Measurements from ENCODE around the gene DCAF8L2.
"Not testable (repeated sequence)": the region's sequence is repeated elsewhere in the genome, so short reads cannot be mapped to it uniquely, and the experiment has no call there.

Gene DCAF8L2

GRCh38 chrX:27679281-27679680 is 89.1 kb downstream of the DCAF8L2 start:
- DNase-seq: no peak

GRCh38 chrX:27680726-27681125 is 90.6 kb downstream of the DCAF8L2 start:
- DNase-seq: no peak

GRCh38 chrX:27683566-27684208 is 93.5 kb downstream of the DCAF8L2 start:
- DNase-seq: not testable (repeated sequence)

GRCh38 chrX:27694667-27695066 is 104.5 kb downstream of the DCAF8L2 start:
- DNase-seq: no peak

- no peak for DNase-seq
Measured at GRCh38 chrX:27706526-27706925, 116.4 kb downstream of the DCAF8L2 start.

- no peak for DNase-seq
Measured at GRCh38 chrX:27715610-27716009, 125.5 kb downstream of the DCAF8L2 start.

- no peak for DNase-seq
Measured at GRCh38 chrX:27728291-27728690, 138.1 kb downstream of the DCAF8L2 start.

- no peak for DNase-seq
Measured at GRCh38 chrX:27731962-27732361, 141.8 kb downstream of the DCAF8L2 start.

- no peak for DNase-seq
Measured at GRCh38 chrX:27735914-27736313, 145.8 kb downstream of the DCAF8L2 start.

GRCh38 chrX:27740933-27741332 is 150.8 kb downstream of the DCAF8L2 start:
- DNase-seq: no peak

- not testable (repeated sequence) for DNase-seq
Measured at GRCh38 chrX:27743521-27743920, 153.4 kb downstream of the DCAF8L2 start.

GRCh38 chrX:27746516-27746915 is 156.4 kb downstream of the DCAF8L2 start:
- no peak for DNase-seq

- DNase-seq: not testable (repeated sequence)
Measured at GRCh38 chrX:27750298-27750697, 160.2 kb downstream of the DCAF8L2 start.

GRCh38 chrX:27751976-27752375 is 161.8 kb downstream of the DCAF8L2 start:
- DNase-seq: no peak

GRCh38 chrX:27765718-27766117 is 175.6 kb downstream of the DCAF8L2 start:
- DNase-seq: no peak

- DNase-seq: no peak
Measured at GRCh38 chrX:27767387-27767786, 177.2 kb downstream of the DCAF8L2 start.

GRCh38 chrX:27775984-27776383 is 185.8 kb downstream of the DCAF8L2 start:
- DNase-seq: no peak

- DNase-seq: no peak
Measured at GRCh38 chrX:27796640-27797257, 206.6 kb downstream of the DCAF8L2 start.

- no peak for DNase-seq
Measured at GRCh38 chrX:27797575-27797974, 207.4 kb downstream of the DCAF8L2 start.
